ENCODE data around the gene PLEKHG7.

The PLEKHG7 gene

DNA sequence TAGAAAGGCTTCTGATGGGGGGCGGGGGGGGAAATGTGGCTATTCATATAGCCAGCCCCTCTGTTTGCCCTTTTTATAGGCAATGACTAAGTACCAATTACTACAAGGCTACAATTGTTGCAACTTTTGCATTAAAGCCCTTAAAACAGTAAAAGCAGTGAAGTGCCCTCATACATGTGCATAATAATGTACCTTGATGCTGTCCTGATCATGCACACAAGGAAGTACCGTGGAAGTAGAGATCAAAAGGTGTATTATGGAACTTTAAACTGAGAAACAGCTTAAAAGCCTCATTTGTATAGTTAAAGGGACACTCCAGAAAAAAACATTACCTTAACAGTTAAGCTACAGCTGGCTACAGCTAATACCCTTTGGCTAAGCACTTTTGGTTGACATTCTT, 111.8 kb downstream of the PLEKHG7 start:
- DNase-seq: no peak

DNA sequence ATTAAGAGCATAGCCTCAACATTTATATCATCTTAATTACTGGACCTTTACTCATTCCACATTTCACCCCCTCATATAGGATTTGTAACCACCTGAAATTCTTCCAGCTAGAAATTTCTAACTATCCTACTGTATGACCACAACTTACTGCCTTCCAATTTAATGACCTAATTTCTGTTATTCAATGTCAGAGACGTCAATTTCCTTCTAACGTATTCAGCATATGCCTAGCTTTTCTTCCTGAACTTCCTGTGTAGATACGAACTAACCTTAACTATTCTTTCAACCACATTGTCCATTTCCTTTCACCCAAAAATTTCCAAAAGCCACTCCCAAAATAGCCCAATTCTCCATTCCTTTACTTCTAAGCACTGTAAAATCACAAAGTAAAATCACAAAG, 118.4 kb downstream of the PLEKHG7 start:
- DNase-seq: no peak
